GM18498 (cell line): ENCODE results near the gene PPP2R3A.
"Not testable (repeated sequence)": the region's sequence is repeated elsewhere in the genome, so short reads cannot be mapped to it uniquely, and the experiment has no call there.

Source experiments
- ATAC-seq: cut with Tn5 transposase; IDR thresholded peaks from one replicate; pipeline ENCODE4 v1.9.1; 2021; ENCODE audit warnings: mild to moderate bottlenecking, moderate library complexity; ENCODE audit not compliant: unreplicated experiment

PPP2R3A gene

GRCh38 chr3:136083641-136084382 is 118.3 kb downstream of the PPP2R3A start:
- not testable (repeated sequence) for ATAC-seq

GRCh38 chr3:136085067-136085466 is 119.5 kb downstream of the PPP2R3A start:
- ATAC-seq = not testable (repeated sequence)

DNA sequence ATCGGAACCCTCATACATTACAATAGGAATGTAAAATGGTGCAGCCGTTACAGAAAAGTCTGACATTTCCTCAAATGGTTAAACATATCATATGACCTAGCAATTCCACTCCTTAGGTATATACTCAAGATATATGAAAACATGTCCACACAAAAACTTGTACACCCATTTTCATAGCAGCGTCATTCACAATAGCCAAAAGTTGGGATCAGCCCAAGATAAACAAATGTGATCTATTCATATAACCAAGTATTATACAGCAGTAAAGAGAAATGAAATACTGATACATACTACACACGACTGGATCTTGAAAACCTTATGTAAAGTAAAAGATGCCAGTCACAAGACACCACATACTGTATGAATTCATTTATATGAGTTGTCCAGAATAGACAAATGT is 128.2 kb downstream of the PPP2R3A start:
- no peak for ATAC-seq

- no peak for ATAC-seq
Observed at GRCh38 chr3:136105044-136105443, 139.5 kb downstream of the PPP2R3A start.

DNA sequence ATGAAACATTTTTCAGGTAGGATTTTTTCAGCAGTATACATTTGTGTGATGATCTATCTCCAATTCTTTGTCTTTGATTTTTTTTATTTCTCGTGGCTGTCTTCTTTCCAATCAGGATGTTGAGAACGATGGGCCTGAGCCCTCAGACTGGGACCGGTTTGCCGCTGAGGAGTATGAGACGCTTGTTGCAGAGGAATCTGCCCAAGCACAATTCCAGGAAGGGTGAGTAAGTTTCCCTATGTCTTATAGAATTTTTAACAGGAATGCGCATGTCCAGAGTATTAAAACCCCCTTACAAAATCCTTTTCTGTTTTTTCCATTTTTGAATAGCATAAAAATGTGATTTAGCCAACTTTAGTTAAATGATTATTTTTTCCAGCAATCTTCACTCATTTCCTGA is 140.6 kb downstream of the PPP2R3A start:
- no peak for ATAC-seq

GRCh38 chr3:136109499-136109898 is 144.0 kb downstream of the PPP2R3A start:
- ATAC-seq = peak; percentile 92

- no peak for ATAC-seq
Observed at GRCh38 chr3:136110481-136110880, 145.0 kb downstream of the PPP2R3A start.

DNA sequence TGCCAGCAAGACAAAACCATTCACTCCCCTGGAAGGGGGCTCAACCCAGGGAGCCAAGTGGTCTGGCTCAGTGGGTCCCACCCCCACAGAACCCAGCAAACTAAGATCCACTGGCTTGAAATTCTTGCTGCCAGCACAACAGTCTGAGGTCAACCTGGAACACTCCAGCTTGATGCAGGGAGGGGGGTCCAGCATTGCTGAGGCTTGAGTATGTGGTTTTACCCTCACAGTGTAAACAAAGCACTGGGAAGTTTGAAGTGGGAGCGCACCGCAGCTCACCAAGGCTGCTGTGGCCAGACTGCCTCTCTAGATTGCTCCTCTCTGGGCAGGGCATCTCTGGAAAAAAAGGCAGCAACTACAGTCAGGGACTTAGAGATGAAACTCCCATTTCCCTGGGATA is 148.9 kb downstream of the PPP2R3A start:
- no peak for ATAC-seq

DNA sequence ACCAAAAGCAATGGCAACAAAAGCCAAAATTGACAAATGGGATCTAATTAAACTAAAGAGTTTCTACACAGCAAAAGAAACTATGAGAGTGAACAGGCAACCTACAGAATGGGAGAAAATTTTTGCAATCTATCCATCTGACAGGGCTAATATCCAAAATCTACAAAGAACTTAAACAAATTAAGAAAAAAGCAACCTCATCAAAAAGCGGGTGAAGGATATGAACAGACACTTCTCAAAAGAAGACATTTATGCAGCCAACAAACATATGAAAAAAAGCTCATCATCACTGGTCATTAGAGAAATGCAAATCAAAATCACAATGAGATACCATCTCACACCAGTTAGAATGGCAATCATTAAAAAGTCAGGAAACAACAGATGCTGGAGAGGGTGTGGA is 153.8 kb downstream of the PPP2R3A start:
- ATAC-seq = not testable (repeated sequence)

GRCh38 chr3:136119783-136120182 is 154.3 kb downstream of the PPP2R3A start:
- not testable (repeated sequence) for ATAC-seq

DNA sequence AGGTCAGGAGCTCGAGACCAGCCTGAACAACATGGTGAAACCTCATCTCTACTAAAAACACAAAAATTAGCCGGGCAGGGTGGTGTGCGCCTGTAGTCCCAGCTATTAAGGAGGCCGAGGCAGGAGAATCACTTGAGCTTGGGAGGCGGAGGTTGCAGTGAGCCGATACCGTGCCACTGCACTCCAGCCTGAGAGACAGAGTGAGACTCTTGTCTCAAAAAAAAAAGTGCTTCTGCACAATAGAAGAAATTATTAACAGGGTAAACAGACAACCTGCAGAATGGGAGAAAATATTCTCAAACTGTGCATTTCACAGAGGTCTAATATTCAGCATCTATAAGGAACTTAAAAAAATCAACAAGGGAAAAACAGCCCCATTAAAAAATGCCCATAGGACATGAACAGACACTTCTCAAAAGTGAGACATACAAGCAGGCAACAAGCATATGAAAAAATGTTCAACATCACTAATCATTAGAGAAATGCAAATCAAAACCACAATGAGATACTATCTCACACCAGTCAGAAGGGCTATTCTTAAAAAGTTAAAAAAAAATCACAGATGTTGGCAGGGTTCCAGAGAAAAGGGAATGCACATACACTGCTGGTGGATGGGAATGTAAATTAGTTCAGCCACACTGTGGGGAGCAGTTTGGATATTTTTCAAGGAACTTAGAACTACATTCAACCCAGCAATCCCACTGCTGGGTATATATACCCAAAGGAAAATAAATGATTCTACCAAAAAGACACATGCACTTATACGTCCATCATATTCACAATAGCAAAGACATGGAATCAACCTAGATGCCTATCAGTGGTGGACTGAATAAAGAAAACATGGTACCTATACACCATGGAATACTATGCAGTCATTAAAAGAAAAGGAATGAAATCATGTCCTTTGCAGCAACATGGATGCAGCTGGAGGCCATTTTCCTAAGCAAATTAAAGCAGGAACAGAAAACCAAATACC is 155.1 kb downstream of the PPP2R3A start:
- ATAC-seq = peak; percentile 87

GRCh38 chr3:136122006-136122405 is 156.5 kb downstream of the PPP2R3A start:
- no peak for ATAC-seq

DNA sequence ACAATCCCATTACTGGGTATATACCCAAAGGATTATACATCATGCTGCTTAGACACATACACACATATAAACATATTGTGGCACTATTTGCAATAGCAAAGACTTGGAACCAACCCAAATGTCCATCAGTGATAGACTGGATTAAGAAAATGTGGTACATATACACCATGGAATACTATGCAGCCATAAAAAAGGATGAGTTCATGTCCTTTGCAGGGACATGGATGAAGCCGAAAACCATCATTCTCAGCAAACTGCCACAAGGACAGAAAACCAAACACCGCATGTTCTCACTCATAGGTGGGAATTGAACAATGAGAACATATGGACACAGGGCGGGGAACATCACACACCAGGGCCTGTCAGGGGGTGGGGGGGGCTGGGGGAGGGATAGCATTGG is 166.1 kb downstream of the PPP2R3A start:
- ATAC-seq = not testable (repeated sequence)

DNA sequence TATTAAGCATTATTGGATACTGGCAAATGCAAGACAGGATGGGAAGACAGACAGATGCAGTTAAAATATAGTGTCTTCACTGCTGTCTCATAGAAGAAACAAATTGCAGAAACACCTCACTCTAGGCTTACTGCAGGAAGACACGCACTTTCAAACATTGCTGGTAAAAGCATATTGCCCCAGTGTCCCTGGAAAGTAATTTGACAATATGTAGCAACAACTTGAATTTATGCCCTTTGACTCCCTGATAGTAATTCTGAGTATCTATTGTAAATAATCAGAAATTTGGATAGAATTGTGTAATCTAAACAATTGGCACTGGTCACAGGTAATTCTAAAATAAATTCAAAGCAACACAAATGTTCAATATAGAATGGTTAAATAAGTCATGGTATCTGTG is 168.6 kb downstream of the PPP2R3A start:
- no peak for ATAC-seq

DNA sequence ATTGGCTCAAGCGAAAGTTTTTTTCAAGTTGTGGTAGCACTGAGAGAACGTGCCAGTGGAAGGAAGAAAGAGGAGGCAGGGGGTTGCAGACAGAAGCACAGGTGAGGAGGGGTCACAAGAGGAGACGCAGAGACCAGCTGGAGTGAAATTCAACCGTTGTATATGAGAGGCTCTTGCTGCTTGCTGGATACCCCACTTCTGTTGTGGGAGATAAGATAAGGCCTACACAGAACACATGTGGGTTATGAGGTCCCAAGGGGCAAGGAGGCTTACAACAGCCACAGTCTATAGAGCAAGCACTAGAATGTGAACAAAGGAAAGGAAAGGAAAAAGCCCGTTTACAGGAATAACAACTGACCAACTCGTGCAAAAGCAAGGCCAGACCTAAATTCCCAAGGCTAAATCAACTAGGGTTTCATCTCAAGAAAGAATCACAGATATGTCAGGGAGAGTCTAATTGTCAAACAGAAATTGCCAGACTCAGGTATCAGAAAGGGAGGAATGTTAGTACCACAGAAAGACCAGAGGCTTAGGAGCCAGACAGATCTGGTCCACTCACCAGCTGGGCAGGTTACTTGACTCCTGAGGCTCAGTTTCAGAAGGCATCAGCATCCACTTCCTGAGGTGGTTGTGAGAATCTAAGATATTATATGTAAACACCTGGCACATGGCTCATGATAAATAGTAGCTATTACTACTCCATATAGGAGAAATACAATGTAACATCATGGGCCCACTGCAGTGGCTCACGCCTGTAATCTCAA is 169.7 kb downstream of the PPP2R3A start:
- ATAC-seq = no peak

DNA sequence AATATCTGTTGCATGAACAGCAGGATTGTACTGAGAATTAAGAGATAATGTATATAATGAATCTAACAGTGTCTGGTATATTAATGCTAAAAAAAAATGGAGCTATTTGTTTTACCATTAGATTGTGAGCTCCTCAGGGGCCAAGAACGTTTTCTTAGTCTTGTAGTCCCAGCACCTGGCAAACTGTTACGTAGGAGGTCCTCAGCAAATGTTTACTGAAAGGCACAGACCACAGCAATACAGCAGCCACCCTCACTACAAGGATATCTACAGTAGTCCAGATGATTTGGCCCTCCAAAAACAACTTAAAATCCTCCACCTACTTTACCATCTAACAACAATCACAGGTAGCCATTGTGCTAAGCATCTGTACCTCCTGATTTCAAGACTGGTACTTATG is 170.9 kb downstream of the PPP2R3A start:
- ATAC-seq = no peak

DNA sequence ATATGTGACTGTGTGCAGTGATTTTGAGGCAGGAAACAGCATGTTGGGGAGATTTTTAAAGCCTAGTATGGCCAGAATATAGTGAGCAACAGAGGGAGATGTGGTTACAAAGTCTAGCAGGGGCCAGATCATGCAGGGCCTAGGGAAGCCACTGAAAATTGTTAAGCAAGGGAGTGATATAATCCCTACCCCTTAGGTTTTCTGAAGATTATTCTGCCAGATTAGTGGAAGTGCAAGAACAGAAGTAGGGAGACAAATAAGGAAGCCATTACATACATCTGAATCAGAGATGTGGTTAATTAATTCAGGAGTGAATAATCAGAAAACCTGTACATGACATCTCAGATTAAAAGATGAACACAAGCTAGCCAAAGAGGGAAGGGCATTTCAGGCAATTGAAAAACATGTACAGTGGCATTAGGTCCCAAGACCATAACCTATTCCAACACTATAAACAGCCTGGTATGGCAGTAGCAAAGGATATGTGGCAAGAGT is 175.8 kb downstream of the PPP2R3A start:
- ATAC-seq = no peak

DNA sequence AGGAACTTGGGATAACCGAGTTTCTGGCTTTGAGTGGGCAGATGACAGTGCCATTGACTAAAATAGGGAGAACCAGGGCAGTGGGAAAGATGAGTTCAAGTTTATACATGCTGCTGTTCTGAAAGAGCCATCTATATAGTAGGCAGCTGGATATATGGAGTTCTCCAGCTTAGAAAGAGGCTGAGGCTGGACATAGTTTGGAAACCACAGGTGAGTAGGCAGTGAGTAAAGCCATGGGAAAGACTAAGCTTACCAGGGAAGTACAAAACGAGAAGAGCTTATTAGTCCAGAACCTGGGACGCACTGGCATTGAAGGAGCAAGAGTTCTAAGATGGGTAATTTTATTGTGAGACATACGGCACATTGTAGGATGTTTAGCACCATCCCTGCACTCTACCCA is 176.4 kb downstream of the PPP2R3A start:
- no peak for ATAC-seq

DNA sequence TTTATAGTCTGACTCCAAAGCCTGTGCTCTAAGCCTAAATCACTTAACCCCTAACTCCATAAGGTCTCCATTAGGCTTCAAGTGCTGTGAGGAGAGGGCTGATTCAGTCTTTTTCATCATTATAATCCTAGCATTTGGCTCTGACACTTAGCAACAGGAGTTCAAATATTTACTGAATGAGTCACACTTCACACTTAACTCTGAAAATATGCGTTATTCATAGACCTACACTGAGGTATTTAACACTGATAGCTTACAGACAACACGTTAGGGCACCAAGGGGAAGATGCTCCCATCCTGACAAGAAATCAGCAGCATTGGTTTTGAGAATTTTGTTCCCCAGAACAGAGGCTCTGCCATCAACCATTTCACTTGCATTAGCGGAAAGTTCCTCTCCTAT is 177.1 kb downstream of the PPP2R3A start:
- ATAC-seq = no peak

DNA sequence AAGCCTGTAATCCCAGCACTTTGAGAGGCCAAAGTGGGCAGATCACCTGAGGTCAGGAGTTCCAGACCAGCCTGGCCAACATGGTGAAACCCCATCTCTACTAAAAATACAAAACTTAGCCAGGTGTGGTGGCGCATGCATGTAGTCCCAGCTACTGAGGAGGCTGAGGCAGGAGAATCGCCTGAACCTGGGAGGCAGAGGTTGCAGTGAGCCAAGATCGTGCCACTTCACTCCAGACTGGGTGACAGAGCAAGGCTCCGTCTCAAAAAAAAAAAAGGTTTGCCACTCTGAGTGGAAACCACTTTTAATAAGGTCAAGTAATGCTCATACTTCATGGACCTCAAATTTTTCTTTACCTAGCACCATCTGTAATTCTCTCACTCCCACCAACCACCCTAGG is 178.9 kb downstream of the PPP2R3A start:
- ATAC-seq = not testable (repeated sequence)
